ENCODE results near the gene NPIPA1. TPM values are rescaled to one million over a fixed set of nuclear protein-coding genes. Genes with fewer than 3 reads are reported as not detected.
"Not testable (repeated sequence)": the region's sequence is repeated elsewhere in the genome, so short reads cannot be mapped to it uniquely, and the experiment has no call there.

Gene NPIPA1
- total RNA-seq, 1 experiment from 2014 or later = 215 TPM

- no TSS peak for BruUV-seq (replicated peaks)
- H3K27ac Mint-ChIP-seq (ENCODE audit: low read depth, unreplicated experiment) = no peak overlapping the region
- no peak overlapping the region for H3K4me3 Mint-ChIP-seq (ENCODE audit: unreplicated experiment)
- ChIA-PET CTCF (no interaction called here), POLR2A (no interaction called here)
- H3K4me1 Mint-ChIP-seq (ENCODE audit: insufficient read depth, unreplicated experiment) = no peaks in the 10 kb centered on the region
- TF ChIP-seq CTCF (IDR thresholded peaks at IDR 0.05; ENCODE audit: unreplicated experiment) = no peak
- intact Hi-C loops (cut with micrococcal nuclease) = no loop called here
- peaks cover 17% of the 10 kb centered on the region for H3K27me3 Mint-ChIP-seq (ENCODE audit: insufficient read depth, unreplicated experiment)
- peaks cover 6% of the 10 kb centered on the region for H3K36me3 Mint-ChIP-seq (ENCODE audit: insufficient read depth, unreplicated experiment)
- no peaks in the 10 kb centered on the region for H3K9me3 Mint-ChIP-seq (ENCODE audit: unreplicated experiment)
- DNase-seq (ENCODE audit: unreplicated experiment) = no peak
These were observed 24.4 kb downstream of the NPIPA1 start for GRCh38 chr16:14961405-14962186.

GRCh38 chr16:14963281-14964173 lies 26.3 kb downstream of the NPIPA1 start:
- Mint-ChIP-seq H3K27me3 (ENCODE audit: insufficient read depth, unreplicated experiment) (peaks cover 17% of the 10 kb centered on the region), H3K4me3 (ENCODE audit: unreplicated experiment) (no peak overlapping the region), H3K36me3 (ENCODE audit: insufficient read depth, unreplicated experiment) (peaks cover 6% of the 10 kb centered on the region), H3K9me3 (ENCODE audit: unreplicated experiment) (no peaks in the 10 kb centered on the region), H3K4me1 (ENCODE audit: insufficient read depth, unreplicated experiment) (no peaks in the 10 kb centered on the region), H3K27ac (ENCODE audit: low read depth, unreplicated experiment) (no peak overlapping the region)
- ChIA-PET CTCF (interaction anchor here (0.6 to 0.7 kb wide), 3 partner anchors 8 to 1029 kb away, joined by 3 to 4 read pairs (median 3); no protein-coding TSS in a partner anchor), POLR2A (interaction anchor here (0.7 to 1.6 kb wide), 2 partner anchors 9 to 11 kb away, joined by 3 to 4 read pairs; partner anchors contain the start of gene PDXDC1)
- DNase-seq (ENCODE audit: unreplicated experiment) = no peak
- intact Hi-C loops (cut with micrococcal nuclease) = no loop called here
- no TSS peak for BruUV-seq (replicated peaks)
- TF ChIP-seq CTCF (IDR thresholded peaks at IDR 0.05; ENCODE audit: unreplicated experiment) = no peak

- ChIA-PET CTCF (no interaction called here), POLR2A (no interaction called here)
- H3K36me3 Mint-ChIP-seq (ENCODE audit: insufficient read depth, unreplicated experiment) = peaks cover 6% of the 10 kb centered on the region
- no peak overlapping the region for H3K4me3 Mint-ChIP-seq (ENCODE audit: unreplicated experiment)
- DNase-seq (ENCODE audit: unreplicated experiment) = no peak
- no peak overlapping the region for H3K27ac Mint-ChIP-seq (ENCODE audit: low read depth, unreplicated experiment)
- H3K9me3 Mint-ChIP-seq (ENCODE audit: unreplicated experiment) = no peaks in the 10 kb centered on the region
- intact Hi-C loops (cut with micrococcal nuclease) = no loop called here
- no TSS peak for BruUV-seq (replicated peaks)
- peaks cover 16% of the 10 kb centered on the region for H3K27me3 Mint-ChIP-seq (ENCODE audit: insufficient read depth, unreplicated experiment)
- H3K4me1 Mint-ChIP-seq (ENCODE audit: insufficient read depth, unreplicated experiment) = peaks cover under 1% of the 10 kb centered on the region
- TF ChIP-seq CTCF (IDR thresholded peaks at IDR 0.05; ENCODE audit: unreplicated experiment) = no peak
These were observed 28.1 kb downstream of the NPIPA1 start for GRCh38 chr16:14965328-14965727.

GRCh38 chr16:14969795-14970194 lies 32.6 kb downstream of the NPIPA1 start:
- intact Hi-C loops (cut with micrococcal nuclease); H3K4me3 Mint-ChIP-seq (ENCODE audit: unreplicated experiment); H3K27me3 Mint-ChIP-seq (ENCODE audit: insufficient read depth, unreplicated experiment); BruUV-seq (replicated peaks); POLR2A ChIA-PET; H3K36me3 Mint-ChIP-seq (ENCODE audit: insufficient read depth, unreplicated experiment); H3K4me1 Mint-ChIP-seq (ENCODE audit: insufficient read depth, unreplicated experiment); DNase-seq (ENCODE audit: unreplicated experiment); H3K9me3 Mint-ChIP-seq (ENCODE audit: unreplicated experiment): not testable (repeated sequence)
- peak overlapping the region; percentile 85 for H3K27ac Mint-ChIP-seq (ENCODE audit: low read depth, unreplicated experiment)
- CTCF ChIA-PET = interaction anchor here (0.6 kb wide), 1 partner anchor 311 kb away, joined by 4 read pairs; no protein-coding TSS in a partner anchor

GRCh38 chr16:14971621-14972228 lies 34.5 kb downstream of the NPIPA1 start:
- BruUV-seq (replicated peaks); CTCF ChIA-PET; H3K27me3 Mint-ChIP-seq (ENCODE audit: insufficient read depth, unreplicated experiment); intact Hi-C loops (cut with micrococcal nuclease); H3K9me3 Mint-ChIP-seq (ENCODE audit: unreplicated experiment); H3K36me3 Mint-ChIP-seq (ENCODE audit: insufficient read depth, unreplicated experiment); H3K4me3 Mint-ChIP-seq (ENCODE audit: unreplicated experiment); DNase-seq (ENCODE audit: unreplicated experiment); H3K27ac Mint-ChIP-seq (ENCODE audit: low read depth, unreplicated experiment); POLR2A ChIA-PET: not testable (repeated sequence)
- peaks cover 18% of the 10 kb centered on the region for H3K4me1 Mint-ChIP-seq (ENCODE audit: insufficient read depth, unreplicated experiment)

GRCh38 chr16:14973785-14974322 lies 36.6 kb downstream of the NPIPA1 start:
- POLR2A ChIA-PET; H3K36me3 Mint-ChIP-seq (ENCODE audit: insufficient read depth, unreplicated experiment); H3K27me3 Mint-ChIP-seq (ENCODE audit: insufficient read depth, unreplicated experiment); intact Hi-C loops (cut with micrococcal nuclease); CTCF ChIA-PET; H3K9me3 Mint-ChIP-seq (ENCODE audit: unreplicated experiment): not testable (repeated sequence)
- peak; percentile 27 for DNase-seq (ENCODE audit: unreplicated experiment)
- BruUV-seq (replicated peaks) = TSS peak; percentile 89
- peaks cover 21% of the 10 kb centered on the region for H3K4me1 Mint-ChIP-seq (ENCODE audit: insufficient read depth, unreplicated experiment)
- peak overlapping the region; percentile 90 for H3K27ac Mint-ChIP-seq (ENCODE audit: low read depth, unreplicated experiment)
- peak overlapping the region; percentile 93 for H3K4me3 Mint-ChIP-seq (ENCODE audit: unreplicated experiment)

All from MCF 10A (cell line).